Kidney tubule cell (primary cell): Measurements from ENCODE around the gene CTBP2.
"Not testable (repeated sequence)": the region's sequence is repeated elsewhere in the genome, so short reads cannot be mapped to it uniquely, and the experiment has no call there.

Experiments used
- DNase-seq: peaks from one replicate; pipeline ENCODE4 v3.0.0-alpha.2; 2018; ENCODE audit warnings: low spot score

CTBP2 gene

DNA sequence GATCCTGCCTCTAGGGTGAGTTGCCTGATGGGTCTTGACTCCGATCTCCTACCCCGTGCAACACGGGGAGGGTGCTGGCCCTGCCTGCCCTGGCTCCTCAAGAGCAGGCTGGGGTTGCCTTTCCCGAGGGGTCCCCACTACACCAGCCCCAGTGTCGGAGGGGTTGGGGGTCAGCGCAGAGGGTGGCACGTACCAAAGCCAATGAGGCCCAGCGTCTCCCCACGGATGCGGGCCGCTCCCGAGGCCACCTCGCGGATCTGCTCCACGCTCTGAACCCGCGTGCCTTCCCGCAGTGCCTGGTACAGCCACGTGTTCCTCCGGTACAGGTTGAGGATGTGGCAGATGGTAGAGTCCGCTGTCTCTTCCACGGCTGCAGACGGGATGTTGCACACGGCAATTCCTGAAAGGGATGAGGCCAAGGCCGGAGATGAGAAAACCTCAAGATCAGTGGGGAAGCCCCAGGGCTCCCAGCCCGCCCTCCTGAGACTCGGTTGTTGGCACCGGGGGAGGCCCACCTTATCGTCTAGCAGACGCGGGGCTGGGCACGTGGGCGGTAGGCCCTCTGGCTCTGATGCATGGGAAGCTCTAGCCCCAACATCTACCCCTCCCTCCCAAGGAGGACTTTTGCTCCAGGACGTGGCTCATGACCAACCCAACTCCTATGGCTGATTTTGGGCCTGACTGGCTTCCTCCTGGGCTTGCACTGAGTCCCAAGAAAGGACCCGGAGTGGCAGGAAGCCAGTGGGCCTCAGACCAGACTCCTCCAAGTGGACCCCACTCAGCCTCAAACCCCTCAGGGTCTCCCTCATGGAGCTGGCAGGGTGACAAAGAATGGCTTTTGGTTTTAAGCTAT lies 162.4 kb downstream of the CTBP2 start:
- DNase-seq: no peak

DNA sequence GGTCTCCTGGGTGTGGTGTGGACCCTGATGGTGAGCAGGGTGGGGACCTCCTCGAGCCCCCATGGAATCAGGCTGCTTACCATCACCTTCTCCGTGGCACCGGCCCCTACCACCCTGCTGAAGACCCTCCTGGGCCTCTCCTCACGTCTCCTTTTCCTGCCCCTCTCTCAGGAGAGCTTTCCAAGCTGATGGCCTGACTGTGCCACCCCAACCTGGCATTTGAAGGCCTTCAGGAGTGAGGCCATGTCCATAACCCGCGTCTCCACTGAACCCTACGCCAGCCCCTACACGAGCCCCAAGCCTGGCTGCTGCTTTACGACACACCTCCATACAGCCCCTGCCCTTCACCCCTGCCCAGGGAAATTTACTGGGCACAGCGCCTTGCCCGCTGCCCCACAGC lies 163.1 kb downstream of the CTBP2 start:
- no peak for DNase-seq

GRCh38 chr10:124996854-124997215 lies 163.5 kb downstream of the CTBP2 start:
- no peak for DNase-seq

GRCh38 chr10:124996127-124996853 lies 164.1 kb downstream of the CTBP2 start:
- no peak for DNase-seq

DNA sequence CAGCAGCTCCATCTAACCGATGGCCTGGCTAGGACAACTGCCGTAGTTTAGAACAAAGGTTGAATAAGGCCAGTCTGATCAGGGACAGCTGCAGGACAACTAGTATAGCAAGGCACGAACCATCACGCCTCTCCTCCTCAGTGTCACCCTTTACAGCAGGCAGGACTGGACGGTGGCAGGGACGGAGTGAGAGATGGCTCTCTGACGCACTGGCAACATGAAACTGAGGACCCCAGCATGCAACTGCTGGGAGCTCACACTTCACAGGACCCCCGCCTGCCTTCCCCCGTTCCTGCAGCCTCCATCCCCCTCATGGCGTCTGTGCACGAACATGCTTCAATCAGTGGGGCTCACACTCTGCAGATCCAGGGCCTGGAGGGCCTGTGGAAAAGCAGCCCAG lies 164.8 kb downstream of the CTBP2 start:
- no peak for DNase-seq

- no peak for DNase-seq
Measured at GRCh38 chr10:124994573-124995473, 165.5 kb downstream of the CTBP2 start.

- no peak for DNase-seq
Measured at GRCh38 chr10:124993736-124994451, 166.5 kb downstream of the CTBP2 start.

GRCh38 chr10:124993345-124993708 lies 167.0 kb downstream of the CTBP2 start:
- no peak for DNase-seq

- DNase-seq: peak; percentile 54
Measured at GRCh38 chr10:124992462-124993344, 167.7 kb downstream of the CTBP2 start.

GRCh38 chr10:124991835-124992234 lies 168.5 kb downstream of the CTBP2 start:
- DNase-seq: no peak

- DNase-seq: no peak
Measured at GRCh38 chr10:124990671-124991625, 169.4 kb downstream of the CTBP2 start.

DNA sequence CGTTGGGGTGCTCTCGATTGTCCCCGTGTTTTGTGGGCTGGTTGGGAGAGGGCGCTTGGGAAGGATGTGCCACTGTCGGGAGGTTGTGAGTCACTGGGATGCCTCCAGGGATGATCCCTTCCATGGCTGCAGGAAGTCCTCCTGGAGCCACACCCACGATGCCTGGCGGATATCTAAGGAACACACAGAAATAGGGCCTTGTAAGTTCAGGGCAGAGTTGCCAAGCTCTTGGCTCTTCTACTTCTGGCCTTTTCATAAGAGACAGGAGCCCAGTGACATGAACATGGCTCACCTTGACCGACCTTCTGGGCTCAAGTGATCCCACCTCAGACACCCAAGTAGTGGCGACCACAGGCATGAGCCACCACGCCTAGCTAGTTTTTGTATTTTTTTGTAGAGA lies 170.8 kb downstream of the CTBP2 start:
- no peak for DNase-seq

DNA sequence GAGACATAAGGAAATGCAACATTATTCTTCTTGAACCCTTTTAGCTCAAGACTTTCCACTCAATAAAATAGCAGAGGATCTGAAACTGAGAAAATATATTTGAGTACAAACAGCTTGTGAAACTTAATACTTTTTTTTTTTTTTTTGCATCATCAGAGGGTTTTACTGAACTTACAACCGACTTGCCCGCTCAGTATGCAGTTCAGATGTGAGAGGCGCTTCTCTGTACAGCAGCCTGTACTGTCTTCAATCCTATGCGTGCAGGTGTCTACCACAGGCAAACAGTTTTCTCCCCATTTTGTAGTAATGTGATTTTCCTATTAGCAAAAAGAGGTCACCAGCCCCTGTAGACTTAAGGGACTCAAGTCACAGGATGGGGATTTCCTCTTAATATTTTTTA lies 171.6 kb downstream of the CTBP2 start:
- not testable (repeated sequence) for DNase-seq

DNA sequence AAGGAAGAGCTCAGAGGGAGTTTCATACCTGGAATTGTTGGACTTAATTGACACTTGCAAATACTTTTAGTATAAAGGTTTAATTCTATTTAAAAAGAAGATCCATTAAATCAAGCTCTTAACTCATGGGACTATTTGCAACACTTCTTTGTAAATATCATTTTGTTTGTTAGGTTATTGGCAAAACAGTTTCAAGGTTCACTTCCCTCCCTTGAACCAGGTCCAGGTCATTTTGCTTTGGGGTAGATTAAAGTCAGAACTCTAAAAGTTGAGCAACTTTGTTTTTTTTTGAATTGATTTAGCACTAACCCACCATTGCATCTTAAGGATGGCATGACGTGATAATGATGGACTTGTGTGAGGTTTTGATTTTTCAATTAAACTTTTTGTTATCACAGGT lies 172.6 kb downstream of the CTBP2 start:
- DNase-seq: no peak

- no peak for DNase-seq
Measured at GRCh38 chr10:124985162-124985561, 175.2 kb downstream of the CTBP2 start.

GRCh38 chr10:124984376-124984775 lies 176.0 kb downstream of the CTBP2 start:
- DNase-seq: no peak

DNA sequence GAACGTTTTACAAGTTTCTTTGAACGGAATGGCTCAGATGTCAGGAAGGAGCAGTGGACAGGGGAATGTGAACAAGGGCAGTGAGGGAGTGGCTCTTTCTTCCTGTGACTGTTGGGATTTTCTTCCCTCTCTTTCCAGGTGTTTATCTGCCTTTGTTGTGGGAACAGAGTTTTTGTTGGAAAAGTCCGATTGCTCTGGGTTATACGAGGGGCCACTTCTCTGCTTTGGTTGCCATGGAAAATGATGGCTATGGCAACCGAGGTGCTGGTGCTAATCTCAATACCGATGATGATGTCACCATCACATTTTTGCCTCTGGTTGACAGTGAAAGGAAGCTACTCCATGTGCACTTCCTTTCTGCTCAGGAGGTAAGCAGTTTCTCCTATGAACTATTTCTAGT lies 177.0 kb downstream of the CTBP2 start:
- peak; percentile 49 for DNase-seq

- no peak for DNase-seq
Measured at GRCh38 chr10:124978376-124978725, 182.0 kb downstream of the CTBP2 start.

GRCh38 chr10:124977648-124978375 lies 182.6 kb downstream of the CTBP2 start:
- DNase-seq: no peak
